Endothelial cell of umbilical vein (primary cell): ENCODE data around the gene MTCH1.

Experiments used
- GATA2 ChIP-seq: IDR thresholded peaks from 2 replicates; pipeline ENCODE4 v1.7.0; 2011; ENCODE audit warnings: low read depth, mild to moderate bottlenecking, moderate library complexity, mixed read lengths, low read length; ENCODE audit not compliant: insufficient read length, insufficient read depth
- POLR2A ChIP-seq: IDR thresholded peaks from 2 replicates; pipeline ENCODE4 v1.6.1; 2012; ENCODE audit warnings: low read depth, mild to moderate bottlenecking, control low read depth, low read length
- POLR2AphosphoS5 ChIP-seq: IDR thresholded peaks from 2 replicates; pipeline ENCODE4 v1.6.1; 2012; ENCODE audit warnings: low read depth, mild to moderate bottlenecking, control low read depth, low read length, moderate library complexity; ENCODE audit not compliant: insufficient read depth
- TF ChIP-seq, protein P1 (sequence below): IDR thresholded peaks from 2 replicates; pipeline ENCODE4 v1.6.1; 2011; ENCODE audit not compliant: insufficient read depth, insufficient read length
- TF ChIP-seq, protein P2 (sequence below), 2 donors: IDR thresholded peaks; 1 replicate in 1 of 2; 2 replicates in 1 of 2; pipeline ENCODE4 v1.5.1; 2011; ENCODE audit warnings: low read length in 2 of 2, mild to moderate bottlenecking in 2 of 2, moderate library complexity in 2 of 2, control low read depth in 1 of 2, inconsistent platforms in 1 of 2, low read depth in 1 of 2; ENCODE audit not compliant: insufficient read depth in 1 of 2; ENCODE audit errors: extremely low read depth in 1 of 2

DNA sequence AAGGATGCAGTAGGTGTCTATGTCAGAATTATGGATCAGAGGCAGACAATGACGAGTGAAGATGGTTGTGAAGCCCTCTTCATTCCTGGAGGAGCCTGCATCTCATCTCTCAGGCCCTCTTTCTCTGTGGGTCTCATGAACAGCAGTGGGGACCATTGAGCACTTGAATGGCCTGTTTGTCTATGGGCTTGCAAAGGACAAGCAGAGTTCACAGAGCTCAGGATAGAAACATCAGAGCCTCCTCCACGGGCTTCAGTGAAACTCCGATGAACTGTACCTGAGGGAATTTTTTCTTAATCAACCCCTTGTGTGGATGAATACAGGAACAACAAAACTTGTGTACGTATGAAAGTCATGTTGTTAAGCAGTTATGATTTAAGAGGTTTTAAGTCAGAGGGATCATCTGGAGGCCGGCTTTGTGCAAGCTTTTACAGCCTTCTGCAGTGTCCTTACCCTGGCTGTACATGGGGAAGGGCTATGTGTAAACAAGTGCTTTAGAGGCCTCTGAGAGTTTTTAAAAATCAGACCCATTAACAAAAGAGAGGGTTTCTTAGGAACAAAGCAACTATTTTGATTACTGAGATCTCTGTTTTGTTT lies 61.1 kb downstream of the MTCH1 start:
- TF ChIP-seq, protein P1, sequence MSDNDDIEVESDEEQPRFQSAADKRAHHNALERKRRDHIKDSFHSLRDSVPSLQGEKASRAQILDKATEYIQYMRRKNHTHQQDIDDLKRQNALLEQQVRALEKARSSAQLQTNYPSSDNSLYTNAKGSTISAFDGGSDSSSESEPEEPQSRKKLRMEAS = no peak
- TF ChIP-seq, protein P2, sequence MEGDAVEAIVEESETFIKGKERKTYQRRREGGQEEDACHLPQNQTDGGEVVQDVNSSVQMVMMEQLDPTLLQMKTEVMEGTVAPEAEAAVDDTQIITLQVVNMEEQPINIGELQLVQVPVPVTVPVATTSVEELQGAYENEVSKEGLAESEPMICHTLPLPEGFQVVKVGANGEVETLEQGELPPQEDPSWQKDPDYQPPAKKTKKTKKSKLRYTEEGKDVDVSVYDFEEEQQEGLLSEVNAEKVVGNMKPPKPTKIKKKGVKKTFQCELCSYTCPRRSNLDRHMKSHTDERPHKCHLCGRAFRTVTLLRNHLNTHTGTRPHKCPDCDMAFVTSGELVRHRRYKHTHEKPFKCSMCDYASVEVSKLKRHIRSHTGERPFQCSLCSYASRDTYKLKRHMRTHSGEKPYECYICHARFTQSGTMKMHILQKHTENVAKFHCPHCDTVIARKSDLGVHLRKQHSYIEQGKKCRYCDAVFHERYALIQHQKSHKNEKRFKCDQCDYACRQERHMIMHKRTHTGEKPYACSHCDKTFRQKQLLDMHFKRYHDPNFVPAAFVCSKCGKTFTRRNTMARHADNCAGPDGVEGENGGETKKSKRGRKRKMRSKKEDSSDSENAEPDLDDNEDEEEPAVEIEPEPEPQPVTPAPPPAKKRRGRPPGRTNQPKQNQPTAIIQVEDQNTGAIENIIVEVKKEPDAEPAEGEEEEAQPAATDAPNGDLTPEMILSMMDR (IDR thresholded peaks at IDR 0.05; ENCODE audit: extremely low read depth in 1 of 2, insufficient read depth in 1 of 2, low read depth in 1 of 2, low read length in 2 of 2) = no peak
- TF ChIP-seq POLR2A (no peak), POLR2AphosphoS5 (no peak), GATA2 (no peak)
